COLO829 (cell line): ENCODE measurements around the gene MIAT.
"Not testable (repeated sequence)": the region's sequence is repeated elsewhere in the genome, so short reads cannot be mapped to it uniquely, and the experiment has no call there.

ENCODE experiments used
- DNase-seq: peaks from one replicate; pipeline ENCODE4 v3.0.0; 2012; ENCODE audit warnings: low spot score

The MIAT gene

DNA sequence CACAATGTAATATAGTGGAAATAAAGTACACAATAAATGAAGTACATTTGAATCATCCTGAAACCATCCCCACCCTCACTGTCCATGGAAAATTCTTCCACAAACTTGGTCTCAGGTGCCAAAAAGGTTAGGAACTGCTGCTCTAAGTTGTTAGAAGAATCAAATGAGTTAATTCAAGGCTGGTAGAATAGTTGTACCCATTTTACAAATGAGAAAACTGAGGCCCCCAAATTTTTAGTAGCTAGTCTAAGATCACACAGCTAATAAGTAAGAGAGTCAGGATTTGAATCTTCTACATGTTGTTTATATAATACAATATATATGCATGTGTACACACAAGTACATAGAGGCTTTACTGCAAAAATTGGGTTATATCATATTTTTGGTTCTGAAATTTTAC lies 43.1 kb downstream of the MIAT start:
- no peak for DNase-seq

DNA sequence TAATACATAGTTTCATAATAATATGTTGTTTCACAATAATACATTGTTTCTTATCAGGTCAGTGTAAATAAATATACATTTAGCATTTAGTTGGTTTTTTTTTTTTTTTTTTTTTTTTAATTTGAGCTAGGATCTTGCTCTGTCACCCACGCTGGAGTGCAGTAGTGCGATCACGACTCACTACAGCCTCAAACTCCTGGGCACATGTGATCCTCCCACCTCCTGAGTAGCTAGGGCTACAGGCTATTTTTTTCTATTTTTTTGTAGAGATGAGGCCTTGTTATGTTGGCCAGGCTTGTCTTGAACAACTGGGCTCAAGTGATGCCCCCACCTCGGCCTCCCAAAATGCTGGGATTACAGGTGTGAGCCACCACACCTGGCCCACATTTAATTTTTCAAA lies 43.5 kb downstream of the MIAT start:
- no peak for DNase-seq

DNA sequence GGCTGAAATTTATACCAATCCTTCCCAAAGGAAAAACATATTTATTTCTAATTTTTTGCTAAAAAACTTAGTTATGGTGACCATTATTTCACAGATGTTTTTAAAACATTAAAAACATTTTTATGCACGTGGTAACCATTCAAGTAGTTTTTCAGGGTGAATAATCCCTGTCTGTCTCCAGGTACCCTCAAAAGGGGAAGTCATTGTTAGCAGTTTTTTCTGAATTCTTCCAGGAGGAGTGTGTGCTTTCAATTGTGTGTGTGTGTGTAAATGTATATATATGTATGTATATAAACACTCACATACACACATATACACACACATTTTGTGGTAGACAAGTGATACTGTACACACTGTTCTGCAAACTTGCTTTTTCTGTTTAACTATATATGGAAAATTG lies 43.9 kb downstream of the MIAT start:
- no peak for DNase-seq

DNA sequence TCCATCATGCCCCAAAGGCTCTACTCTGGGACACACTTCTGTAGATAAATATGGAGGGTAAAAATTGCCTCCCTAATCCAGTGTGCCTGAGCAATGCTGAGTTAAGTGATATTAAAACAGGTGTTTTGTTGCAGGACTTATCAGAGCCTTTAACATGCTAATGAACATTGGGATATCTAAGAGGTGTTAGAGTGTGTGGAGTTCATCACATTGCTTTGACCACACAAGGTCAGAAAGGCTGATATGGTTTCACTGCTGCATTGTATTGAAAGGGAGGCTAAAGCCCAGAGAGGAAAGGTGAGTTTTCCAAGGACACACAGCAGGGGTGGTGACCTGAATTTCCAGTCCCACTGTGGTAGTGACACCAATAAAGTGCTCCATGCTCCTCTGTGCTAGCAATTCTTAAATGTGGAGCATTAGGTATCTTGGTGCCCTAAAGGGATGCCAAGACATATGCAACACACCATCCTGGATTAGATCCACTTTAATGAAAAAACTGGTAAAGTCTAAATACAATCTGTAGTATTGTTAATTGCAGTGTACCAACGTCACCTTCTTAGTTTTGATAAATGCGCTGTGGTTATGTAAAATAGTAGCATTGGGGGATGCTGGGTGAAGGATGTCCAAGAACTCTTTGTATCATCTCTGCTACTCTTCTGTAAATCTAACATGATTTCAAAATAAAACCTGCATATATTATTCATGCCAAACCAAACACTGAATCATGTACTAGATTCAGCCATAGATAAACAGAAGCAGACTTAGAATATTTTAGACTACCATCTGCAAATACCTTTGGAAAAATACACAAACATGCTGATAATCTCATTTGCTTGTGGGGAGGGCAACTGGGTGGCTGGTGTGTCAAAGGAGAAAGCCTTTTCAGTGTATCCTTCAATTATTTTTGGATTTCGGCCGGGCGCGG lies 45.8 kb downstream of the MIAT start:
- no peak for DNase-seq

DNA sequence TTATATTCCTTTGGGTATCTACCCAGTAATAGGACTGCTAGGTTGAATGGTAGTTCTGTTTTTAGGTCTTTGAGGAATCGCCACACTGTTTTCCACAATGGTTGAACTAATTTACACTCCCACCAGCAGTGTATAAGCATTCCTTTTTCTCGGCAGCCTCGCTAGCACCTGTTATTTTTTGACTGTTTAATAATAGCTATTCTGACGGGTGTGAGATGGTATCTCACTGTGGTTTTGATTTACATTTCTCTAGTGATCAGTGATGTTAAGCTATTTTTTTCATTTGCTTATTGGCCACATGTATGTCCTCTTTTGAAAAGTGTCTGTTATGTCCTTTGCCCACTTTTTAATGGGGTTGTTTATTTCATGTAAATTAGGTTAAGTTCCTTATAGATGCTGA lies 48.0 kb downstream of the MIAT start:
- not testable (repeated sequence) for DNase-seq

DNA sequence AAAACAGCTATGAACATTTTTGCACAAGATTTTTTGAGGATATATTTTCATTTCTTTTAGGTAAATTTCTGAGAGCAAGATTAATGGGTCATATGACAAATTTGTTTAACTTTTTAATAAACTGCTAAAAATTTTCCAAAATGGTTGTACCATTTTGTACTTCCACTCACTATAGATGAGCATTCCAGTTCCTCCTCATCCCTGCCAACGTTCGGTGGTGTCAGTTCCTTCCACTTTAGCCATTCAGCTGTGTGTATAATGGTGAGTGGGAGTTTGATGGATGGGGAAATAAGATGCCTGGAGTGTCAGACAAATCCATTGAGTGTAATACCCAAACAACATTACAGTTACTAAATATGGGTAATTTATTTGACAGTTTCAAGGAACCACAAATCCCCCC lies 49.7 kb downstream of the MIAT start:
- DNase-seq, result no peak

DNA sequence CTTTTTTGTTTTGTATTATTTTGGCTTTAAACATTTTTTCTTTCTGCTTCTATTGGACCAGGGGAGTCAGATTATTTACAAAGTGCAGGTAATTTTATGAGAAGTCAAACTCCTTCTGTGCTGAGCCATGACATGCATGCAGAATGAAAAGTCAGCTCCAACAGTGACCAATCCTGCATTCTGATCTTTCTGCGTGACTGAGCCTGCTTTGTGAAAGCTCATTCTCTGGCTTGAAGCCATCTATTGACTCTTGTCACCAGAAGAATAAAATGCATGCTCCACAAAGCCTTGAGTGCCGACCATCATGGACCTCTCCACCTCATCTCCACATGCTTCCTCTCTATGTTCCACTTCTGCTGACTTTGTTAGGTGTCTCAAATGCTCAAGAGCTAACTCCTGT lies 50.2 kb downstream of the MIAT start:
- DNase-seq, result no peak

DNA sequence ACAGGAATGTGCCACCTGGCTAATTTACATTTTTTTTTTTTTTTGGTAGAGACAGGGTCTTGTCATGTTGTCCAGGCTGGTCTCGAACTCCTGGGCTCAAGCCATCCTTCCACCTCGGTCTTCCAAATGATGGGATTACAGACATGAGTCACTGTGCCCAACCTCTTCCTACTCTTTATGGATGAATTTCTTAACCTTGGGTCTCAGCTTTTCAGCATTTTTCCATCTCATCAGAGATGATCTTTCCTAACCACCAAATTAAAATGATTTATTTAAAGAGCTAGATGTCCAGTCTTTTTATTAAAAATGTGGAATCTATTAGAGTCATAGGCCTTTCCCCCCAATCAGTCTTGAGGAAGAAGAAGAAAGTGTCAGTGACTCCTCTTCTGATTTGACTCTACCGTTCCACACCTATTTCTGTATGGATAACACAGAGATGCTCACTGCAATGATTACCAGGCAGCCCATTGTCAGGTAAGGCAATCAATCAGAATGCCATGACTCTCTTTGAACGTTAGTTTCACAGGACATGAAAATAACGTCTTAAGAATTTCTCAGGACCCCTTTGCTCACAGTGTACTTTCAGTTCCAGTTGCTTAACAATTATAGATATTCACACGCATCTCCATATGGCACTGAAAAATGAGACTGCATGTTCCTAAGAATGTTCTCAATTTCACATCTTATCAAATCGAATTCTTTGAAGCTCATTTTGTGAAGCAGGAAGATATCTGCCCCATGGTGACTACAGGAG lies 51.0 kb downstream of the MIAT start:
- DNase-seq, result no peak

DNA sequence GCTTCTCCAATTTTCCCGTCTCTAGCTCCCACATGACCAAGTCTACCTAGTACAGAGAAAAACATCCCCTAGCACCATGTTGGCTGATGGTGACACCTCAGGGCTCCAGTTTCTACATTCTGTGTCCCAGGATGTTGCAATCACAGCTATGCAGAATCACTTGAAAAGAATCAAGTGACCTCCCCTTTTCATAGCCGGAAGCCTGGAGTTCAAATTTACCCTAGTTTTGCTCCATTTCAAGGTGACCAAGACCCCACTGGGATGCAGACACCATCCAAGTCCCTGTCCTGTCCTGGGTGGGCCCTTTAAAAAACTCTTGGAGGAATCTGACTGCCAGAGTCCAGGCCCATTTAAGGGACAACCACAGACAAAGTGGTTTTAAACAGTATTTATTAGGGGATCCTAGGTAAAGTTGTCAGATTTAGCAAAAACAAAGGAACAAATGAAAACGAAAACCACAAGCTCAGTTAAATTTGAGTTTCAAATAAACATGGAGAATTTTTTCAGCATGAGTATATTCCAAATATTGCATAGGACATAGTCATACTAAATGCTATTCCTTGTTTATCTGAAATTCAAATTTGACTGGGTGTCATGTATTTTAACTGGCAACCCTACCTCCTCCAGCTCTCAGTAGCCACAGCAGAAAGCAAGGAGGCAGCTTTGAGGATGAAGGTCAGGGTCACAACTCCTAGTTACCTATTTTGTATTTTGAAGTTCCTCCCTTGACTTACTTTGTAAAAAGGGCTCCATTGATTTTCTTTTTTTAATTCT lies 52.4 kb downstream of the MIAT start:
- DNase-seq, result no peak

DNA sequence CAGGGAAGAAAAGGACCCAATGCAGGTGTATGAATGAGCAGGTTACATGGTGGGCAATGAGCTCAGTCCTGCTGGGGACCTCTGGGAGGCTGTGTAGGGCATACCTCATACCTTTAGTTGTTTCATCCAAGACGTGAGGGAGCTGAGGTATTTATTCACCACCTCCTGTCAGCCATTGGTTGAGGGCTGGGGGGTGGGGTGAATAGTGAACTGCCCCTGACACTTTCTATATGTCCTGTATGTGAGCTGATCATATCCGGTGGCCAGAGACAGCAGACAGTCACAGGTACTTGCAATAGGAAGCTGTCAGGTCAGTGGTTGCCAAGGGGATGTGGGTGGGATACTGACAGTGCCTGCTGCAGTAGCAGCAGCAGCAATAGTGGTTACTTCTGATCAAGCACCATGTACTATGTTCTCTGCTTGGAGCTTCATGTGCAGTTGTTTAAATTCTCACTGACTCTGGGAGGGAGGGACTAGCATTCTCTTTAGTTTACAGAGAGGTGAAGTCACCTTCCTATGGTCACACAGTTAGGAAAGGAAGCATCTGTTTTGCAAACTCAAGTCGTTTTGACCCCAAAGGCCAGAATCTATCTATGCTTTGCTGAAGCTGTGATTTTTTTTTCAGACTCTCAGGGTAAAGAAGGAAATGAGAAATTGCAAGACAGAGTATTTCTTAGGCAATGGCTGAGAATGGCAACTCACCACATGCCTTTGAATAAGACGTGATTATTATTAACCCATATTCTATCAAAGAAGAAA lies 54.0 kb downstream of the MIAT start:
- DNase-seq, result no peak

DNA sequence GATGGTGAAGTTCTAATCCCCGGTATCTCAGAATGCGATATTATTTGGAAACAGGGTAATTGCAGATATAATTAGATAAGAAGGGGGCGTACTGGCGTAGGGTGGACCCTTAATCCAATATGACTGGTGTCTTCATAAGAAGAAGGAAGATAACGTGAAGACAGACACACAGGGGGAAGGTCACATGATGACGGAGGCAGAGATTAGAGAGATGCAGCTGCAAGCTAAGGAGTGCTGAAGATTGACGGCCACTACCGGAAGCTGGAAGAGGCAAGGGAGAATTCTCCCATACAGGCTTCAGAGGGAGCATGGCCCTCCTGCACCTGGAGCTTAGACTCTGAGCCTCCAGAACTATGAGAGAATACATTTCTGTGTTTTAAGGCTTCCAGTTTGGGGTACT lies 54.8 kb downstream of the MIAT start:
- no peak for DNase-seq

DNA sequence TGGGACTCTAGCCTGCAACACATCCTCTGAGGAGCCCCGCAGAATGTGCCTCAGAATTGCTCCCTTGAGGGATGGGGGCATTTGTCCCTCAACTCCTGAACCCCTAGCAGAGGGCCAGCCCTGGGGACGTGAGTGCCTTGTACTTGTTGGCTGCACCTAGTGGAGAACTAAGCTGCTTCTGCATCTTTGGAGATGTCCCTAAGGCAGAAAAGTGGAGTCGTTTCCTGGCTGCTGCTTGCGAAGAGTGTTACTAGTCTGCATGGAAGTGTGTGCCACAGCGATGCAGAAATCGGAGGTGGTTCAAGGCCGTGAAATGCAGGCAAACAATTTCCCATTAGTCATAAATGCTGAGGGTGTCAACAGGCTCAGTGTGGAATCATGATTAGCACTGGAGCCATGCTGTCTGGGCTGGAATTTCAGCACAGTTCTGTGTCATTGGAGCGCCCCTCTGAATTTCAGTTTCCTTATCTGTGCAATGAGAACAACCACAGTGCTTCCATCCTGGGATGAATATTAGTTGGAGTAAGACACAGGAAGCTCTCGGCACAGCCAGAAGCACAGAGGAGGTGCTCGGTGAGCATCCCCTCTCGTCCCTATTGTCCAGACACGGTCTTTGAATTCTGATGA lies 56.5 kb downstream of the MIAT start:
- no peak for DNase-seq

DNA sequence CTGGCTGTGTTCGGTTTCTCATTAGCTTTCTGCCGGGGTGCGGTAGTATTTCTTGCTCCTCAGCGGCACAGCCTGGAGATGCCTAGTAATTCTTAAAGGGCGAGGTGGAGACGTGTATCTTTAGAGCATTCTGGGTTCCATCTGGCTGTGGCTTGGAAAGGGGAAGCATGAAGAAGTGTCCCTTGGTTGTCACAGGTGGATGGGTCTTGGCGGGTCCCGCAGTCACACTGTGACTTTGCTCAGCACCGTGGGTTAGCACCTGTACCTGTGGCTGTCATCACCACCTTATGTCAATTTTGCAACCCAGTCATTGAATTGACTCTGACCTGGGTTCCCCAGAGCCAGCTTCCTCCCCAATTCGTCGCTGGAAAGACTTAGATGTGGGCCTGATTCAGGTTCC lies 57.6 kb downstream of the MIAT start:
- DNase-seq, result no peak

DNA sequence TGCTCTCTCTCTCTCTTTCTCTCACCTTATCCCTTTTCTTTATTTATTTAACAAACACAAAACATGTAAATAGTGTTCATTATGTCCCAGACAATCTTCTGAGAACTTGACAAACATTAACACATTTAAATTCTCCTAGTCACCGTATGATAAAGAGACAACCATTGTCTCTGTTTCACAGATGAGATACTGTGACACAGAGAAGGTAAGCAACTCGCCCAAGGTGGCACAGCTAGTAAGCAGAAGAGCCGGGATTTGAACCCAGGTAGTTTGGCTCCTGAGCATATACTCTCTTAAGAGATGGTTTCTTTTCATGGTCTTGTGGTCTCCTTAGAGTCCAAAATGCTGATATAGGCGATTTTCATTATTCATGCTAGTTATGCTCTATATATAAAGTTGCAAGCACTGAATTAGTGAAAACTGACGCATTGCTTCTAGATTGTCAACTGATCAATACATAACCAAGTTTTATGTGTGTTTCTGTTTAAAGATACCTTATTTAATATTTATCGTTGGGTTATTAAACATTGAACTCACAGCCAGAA lies 58.1 kb downstream of the MIAT start:
- no peak for DNase-seq

DNA sequence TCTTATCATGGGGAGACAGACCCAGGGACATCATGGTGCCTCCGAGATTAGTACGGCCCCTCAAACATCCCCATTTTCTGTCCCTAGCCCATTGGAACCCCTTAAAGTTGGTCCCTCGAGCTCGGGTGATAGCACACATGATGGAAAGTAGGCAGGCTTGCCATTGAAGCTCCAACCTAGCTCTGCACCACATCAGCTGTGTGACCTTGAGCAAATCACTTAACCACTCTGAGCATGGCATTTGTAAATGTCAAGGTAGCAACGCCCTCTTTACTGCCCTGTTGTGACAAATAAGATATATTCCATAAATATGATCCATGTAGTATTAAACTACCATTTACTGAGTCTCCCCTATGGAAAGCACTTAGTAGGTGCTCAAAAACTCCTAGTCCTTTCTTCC lies 61.1 kb downstream of the MIAT start:
- no peak for DNase-seq

DNA sequence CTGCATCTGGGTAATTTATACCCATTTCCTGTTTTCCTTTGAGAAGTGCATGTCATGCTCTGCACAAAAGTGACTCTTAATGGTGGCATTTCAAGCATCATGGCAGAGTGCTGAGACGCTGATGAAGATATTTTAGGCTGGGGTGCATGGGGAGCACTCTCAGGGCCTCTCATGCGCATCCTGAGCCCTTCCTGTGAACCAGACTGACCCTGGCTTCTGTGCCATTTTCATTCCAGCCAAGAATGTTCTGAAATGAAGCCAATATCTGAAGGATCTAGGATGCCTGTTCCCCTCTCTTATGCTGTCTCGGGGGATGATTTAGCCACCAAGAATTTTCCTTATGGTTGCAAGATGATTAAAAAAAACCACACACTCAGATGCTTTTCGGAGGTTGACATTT lies 61.5 kb downstream of the MIAT start:
- no peak for DNase-seq

DNA sequence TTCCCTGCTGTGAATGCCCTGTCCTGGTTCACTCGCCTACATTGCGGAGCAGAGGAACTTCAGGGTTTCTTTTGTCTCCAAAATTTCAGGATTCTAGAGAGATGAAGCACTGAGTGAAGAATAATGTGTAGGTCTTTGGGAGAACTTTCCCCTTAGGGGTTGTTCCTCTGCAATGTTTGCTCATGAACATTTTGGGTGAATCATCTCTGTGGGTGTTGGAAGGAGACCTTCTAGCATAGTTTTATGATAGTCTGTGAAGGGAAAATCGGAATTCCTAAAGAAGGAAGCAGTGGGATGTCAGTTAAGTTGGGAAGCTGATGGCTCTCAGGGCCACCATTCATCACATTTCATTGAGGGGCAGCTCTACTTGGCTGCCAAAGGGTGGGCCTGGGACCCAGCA lies 64.8 kb downstream of the MIAT start:
- DNase-seq, result no peak

DNA sequence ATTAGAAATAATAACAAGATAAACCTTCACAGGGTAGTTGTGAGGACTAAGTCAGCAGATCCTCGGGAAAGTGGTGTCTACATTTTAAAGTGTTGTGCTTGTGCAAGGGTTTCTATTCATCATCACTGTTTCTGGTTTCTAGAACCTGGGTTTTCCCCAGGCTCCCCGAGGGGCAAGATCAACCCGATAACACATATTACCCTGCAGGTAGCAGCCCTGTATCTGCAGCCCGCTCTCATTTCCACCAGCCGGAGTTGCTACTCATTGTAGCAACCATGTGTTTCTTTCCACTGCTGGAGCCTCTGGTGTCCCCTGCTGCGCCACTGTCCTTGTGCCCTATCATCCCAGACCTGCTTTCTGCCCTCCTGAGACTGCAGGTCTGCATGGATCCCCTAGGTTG lies 67.0 kb downstream of the MIAT start:
- no peak for DNase-seq

DNA sequence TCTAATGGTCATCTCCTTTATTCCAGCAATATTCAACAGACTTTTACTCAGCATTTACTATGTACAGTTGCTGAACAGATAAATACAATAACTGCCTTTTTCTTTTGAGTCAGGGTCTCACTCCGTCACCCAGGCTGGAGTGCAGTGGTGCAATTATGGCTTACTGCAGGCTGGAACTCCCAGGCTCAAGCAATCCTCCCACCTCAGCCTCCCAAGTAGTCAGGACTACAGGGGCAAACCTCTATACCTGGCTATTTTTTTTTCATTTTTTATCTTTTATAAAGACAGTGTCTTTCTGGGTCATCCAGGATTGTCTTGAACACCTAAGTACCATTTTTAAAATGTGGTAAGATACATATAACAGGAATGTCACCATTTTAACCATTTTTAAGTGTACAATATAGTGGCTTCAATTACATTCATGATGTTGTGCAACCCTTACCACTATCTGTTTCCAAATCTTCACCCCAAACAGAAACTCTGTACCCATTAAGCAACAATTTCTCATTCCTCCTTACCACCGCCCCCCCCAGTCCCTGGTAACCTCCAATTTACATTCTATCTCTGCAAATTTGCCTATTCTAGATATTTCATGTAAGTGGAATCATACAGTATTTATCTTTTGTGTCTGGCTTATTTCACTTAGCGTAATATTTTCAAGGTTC lies 67.8 kb downstream of the MIAT start:
- DNase-seq, result no peak
